Measurements from ENCODE around the gene MYOD1.

DNA sequence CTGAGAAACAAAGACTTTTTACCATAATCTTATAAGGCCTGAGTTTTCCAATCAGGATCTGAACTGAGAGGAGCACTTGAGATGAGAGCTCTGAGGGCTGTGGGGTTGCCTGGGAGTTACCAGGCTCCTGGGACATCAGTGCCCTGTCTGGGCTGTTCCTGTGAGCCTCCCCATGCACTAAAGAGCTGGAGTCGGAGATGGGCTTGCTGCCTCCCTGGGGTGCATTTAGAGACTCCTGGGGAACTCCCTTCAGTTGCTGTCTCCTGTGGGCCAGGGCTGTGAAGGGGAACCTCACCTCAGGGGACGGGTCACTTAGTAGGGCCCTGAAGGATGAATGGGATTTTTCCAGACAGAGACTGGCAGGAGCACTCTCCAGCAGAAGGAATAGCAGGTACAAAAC is 48.5 kb downstream of the MYOD1 start:
- TF ChIP-seq CTCF (IDR thresholded peaks at IDR 0.05): no peak
- no peak for TF ChIP-seq POLR2A (IDR thresholded peaks at IDR 0.05)
- no peak for TF ChIP-seq EP300 (IDR thresholded peaks at IDR 0.05)
- no peak for TF ChIP-seq POLR2AphosphoS5 (IDR thresholded peaks at IDR 0.05)
